ENCODE measurements around the gene SHROOM3. TPM values are rescaled to one million over a fixed set of nuclear protein-coding genes. Genes with fewer than 3 reads are reported as not detected.

The SHROOM3 gene
- total and polyA plus RNA-seq, 4 donors: 4.7 to 25.8 (median 8.7) TPM

GRCh38 chr4:76489686-76490161 is 54.7 kb downstream of the SHROOM3 start:
- Histone ChIP-seq H3K27me3 (ENCODE audit: control insufficient read depth in 4 of 4, insufficient read depth in 4 of 4, low read length in 3 of 4) (no peaks in the 10 kb centered on the region), H3K4me3 (ENCODE audit: low read depth in 1 of 3, low read length in 3 of 3) (peak overlapping the region in 1 of 3 donors; percentile 28), H3K36me3 (ENCODE audit: control insufficient read depth in 4 of 4, insufficient read depth in 3 of 4, low read depth in 1 of 4, low read length in 3 of 4) (no peaks in the 10 kb centered on the region), H3K9me3 (ENCODE audit: control insufficient read depth in 4 of 4, low read length in 3 of 4) (no peaks in the 10 kb centered on the region), H3K27ac (ENCODE audit: low read depth in 1 of 2, low read length in 2 of 2) (no peak overlapping the region), H3K9ac (ENCODE audit: low read depth in 1 of 2, low read length in 2 of 2) (no peak overlapping the region), H3K4me1 (ENCODE audit: control insufficient read depth in 4 of 4, insufficient read depth in 4 of 4, low read length in 3 of 4) (peaks cover 3 to 61% (median 38%) of the 10 kb centered on the region in 4 donors)
- no peak for DNase-seq (ENCODE audit: low spot score)
- WGBS: 77% methylated on average over 6 of the region's 6 CpGs
- peak; percentile 38 for TF ChIP-seq SP1 (IDR thresholded peaks at IDR 0.05)
- TF ChIP-seq, protein P1, sequence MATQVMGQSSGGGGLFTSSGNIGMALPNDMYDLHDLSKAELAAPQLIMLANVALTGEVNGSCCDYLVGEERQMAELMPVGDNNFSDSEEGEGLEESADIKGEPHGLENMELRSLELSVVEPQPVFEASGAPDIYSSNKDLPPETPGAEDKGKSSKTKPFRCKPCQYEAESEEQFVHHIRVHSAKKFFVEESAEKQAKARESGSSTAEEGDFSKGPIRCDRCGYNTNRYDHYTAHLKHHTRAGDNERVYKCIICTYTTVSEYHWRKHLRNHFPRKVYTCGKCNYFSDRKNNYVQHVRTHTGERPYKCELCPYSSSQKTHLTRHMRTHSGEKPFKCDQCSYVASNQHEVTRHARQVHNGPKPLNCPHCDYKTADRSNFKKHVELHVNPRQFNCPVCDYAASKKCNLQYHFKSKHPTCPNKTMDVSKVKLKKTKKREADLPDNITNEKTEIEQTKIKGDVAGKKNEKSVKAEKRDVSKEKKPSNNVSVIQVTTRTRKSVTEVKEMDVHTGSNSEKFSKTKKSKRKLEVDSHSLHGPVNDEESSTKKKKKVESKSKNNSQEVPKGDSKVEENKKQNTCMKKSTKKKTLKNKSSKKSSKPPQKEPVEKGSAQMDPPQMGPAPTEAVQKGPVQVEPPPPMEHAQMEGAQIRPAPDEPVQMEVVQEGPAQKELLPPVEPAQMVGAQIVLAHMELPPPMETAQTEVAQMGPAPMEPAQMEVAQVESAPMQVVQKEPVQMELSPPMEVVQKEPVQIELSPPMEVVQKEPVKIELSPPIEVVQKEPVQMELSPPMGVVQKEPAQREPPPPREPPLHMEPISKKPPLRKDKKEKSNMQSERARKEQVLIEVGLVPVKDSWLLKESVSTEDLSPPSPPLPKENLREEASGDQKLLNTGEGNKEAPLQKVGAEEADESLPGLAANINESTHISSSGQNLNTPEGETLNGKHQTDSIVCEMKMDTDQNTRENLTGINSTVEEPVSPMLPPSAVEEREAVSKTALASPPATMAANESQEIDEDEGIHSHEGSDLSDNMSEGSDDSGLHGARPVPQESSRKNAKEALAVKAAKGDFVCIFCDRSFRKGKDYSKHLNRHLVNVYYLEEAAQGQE (IDR thresholded peaks at IDR 0.05): no peak
- TF ChIP-seq HNF4G (IDR thresholded peaks at IDR 0.05): no peak
- TF ChIP-seq HNF4A (conservative IDR thresholded peaks at IDR 0.05): peak in 1 of 2 donors; percentile 40

DNA sequence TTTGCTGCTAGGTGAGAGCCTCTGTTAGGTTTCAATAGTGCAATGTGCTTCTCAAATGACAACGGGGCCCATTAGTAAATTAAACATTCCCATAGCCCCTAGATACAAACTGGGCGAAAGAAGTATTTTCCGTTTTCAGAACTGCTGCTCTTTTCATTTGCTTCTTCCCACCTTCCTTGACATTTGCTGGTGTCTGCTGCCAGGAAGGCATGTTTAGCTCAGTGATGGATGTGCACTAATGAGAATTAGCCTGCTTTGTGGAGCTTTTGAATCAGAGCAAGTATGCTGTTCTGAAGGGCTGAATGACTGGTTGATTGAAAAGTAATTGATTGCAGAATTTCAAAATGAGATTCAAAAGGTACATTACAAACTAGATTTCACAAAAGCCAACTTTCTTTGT is 57.0 kb downstream of the SHROOM3 start:
- Histone ChIP-seq H3K4me3 (ENCODE audit: low read depth in 1 of 3, low read length in 3 of 3) (no peak overlapping the region), H3K4me1 (ENCODE audit: control insufficient read depth in 4 of 4, insufficient read depth in 4 of 4, low read length in 3 of 4) (peaks cover 3 to 66% (median 47%) of the 10 kb centered on the region in 4 donors), H3K9me3 (ENCODE audit: control insufficient read depth in 4 of 4, low read length in 3 of 4) (no peaks in the 10 kb centered on the region), H3K9ac (ENCODE audit: low read depth in 1 of 2, low read length in 2 of 2) (no peak overlapping the region), H3K27me3 (ENCODE audit: control insufficient read depth in 4 of 4, insufficient read depth in 4 of 4, low read length in 3 of 4) (no peaks in the 10 kb centered on the region), H3K27ac (ENCODE audit: low read depth in 1 of 2, low read length in 2 of 2) (no peak overlapping the region), H3K36me3 (ENCODE audit: control insufficient read depth in 4 of 4, insufficient read depth in 3 of 4, low read depth in 1 of 4, low read length in 3 of 4) (no peaks in the 10 kb centered on the region)
- no peak for TF ChIP-seq ZBTB33 (IDR thresholded peaks at IDR 0.05)
- no peak for TF ChIP-seq SP1 (IDR thresholded peaks at IDR 0.05)
- TF ChIP-seq TAF1 (conservative IDR thresholded peaks at IDR 0.05): no peak
- WGBS: 89% methylated on average over 3 of the region's 3 CpGs
- DNase-seq (ENCODE audit: low spot score): no peak

GRCh38 chr4:76494243-76494642 is 59.2 kb downstream of the SHROOM3 start:
- H3K9ac ChIP-seq (ENCODE audit: low read depth in 1 of 2, low read length in 2 of 2): no peak overlapping the region
- peak overlapping the region in 2 of 3 donors; percentile 7 to 36 for H3K4me3 ChIP-seq (ENCODE audit: low read depth in 1 of 3, low read length in 3 of 3)
- no peaks in the 10 kb centered on the region for H3K9me3 ChIP-seq (ENCODE audit: control insufficient read depth in 4 of 4, low read length in 3 of 4)
- H3K27ac ChIP-seq (ENCODE audit: low read depth in 1 of 2, low read length in 2 of 2): peak overlapping the region; percentile 67 to 68
- TF ChIP-seq MAX (IDR thresholded peaks at IDR 0.05) (no peak), HNF4A (conservative IDR thresholded peaks at IDR 0.05) (peak in 1 of 2 donors; percentile 39), EGR1 (IDR thresholded peaks at IDR 0.05; ENCODE audit: low read depth in 2 of 2) (peak in 1 of 2 donors; percentile 11), ATF3 (IDR thresholded peaks at IDR 0.05) (no peak), ZBTB33 (IDR thresholded peaks at IDR 0.05) (no peak), JUND (IDR thresholded peaks at IDR 0.05) (peak in 1 of 2 donors; percentile 26), RXRA (IDR thresholded peaks at IDR 0.05) (peak; percentile 32 to 35), TAF1 (conservative IDR thresholded peaks at IDR 0.05) (peak; percentile 34), YY1 (IDR thresholded peaks at IDR 0.05) (peak; percentile 83), FOXA2 (IDR thresholded peaks at IDR 0.05) (no peak)
- TF ChIP-seq, protein P2, sequence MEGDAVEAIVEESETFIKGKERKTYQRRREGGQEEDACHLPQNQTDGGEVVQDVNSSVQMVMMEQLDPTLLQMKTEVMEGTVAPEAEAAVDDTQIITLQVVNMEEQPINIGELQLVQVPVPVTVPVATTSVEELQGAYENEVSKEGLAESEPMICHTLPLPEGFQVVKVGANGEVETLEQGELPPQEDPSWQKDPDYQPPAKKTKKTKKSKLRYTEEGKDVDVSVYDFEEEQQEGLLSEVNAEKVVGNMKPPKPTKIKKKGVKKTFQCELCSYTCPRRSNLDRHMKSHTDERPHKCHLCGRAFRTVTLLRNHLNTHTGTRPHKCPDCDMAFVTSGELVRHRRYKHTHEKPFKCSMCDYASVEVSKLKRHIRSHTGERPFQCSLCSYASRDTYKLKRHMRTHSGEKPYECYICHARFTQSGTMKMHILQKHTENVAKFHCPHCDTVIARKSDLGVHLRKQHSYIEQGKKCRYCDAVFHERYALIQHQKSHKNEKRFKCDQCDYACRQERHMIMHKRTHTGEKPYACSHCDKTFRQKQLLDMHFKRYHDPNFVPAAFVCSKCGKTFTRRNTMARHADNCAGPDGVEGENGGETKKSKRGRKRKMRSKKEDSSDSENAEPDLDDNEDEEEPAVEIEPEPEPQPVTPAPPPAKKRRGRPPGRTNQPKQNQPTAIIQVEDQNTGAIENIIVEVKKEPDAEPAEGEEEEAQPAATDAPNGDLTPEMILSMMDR (IDR thresholded peaks at IDR 0.05; ENCODE audit: low read depth, low read length, missing input control): no peak
- whole genome bisulfite sequencing: 29% methylated on average over 5 of the region's 5 CpGs
- DNase-seq (ENCODE audit: low spot score): no peak
- H3K4me1 ChIP-seq (ENCODE audit: control insufficient read depth in 4 of 4, insufficient read depth in 4 of 4, low read length in 3 of 4): peaks cover 3 to 62% (median 48%) of the 10 kb centered on the region in 4 donors
- no peaks in the 10 kb centered on the region for H3K36me3 ChIP-seq (ENCODE audit: control insufficient read depth in 4 of 4, insufficient read depth in 3 of 4, low read depth in 1 of 4, low read length in 3 of 4)
- no peaks in the 10 kb centered on the region for H3K27me3 ChIP-seq (ENCODE audit: control insufficient read depth in 4 of 4, insufficient read depth in 4 of 4, low read length in 3 of 4)

Data from liver (tissue), 9 donors.